ENCODE measurements around the gene NCKAP5.

The NCKAP5 gene

GRCh38 chr2:132795220-132795619 lies 773.0 kb downstream of the NCKAP5 start:
- DNase-seq (ENCODE audit: low read depth) = no peak
- H3K4me3 ChIP-seq (ENCODE audit: low read depth, low read length) = no peak overlapping the region
- TF ChIP-seq CTCF (IDR thresholded peaks at IDR 0.05; ENCODE audit: insufficient read depth, low read depth, low read length, missing control alignments) = no peak

- TF ChIP-seq CTCF (IDR thresholded peaks at IDR 0.05; ENCODE audit: insufficient read depth, low read depth, low read length, missing control alignments) = no peak
- H3K4me3 ChIP-seq (ENCODE audit: low read depth, low read length) = no peak overlapping the region
- no peak for DNase-seq (ENCODE audit: low read depth)
These were observed 774.7 kb downstream of the NCKAP5 start for GRCh38 chr2:132793532-132793931.

- H3K4me3 ChIP-seq (ENCODE audit: low read depth, low read length) = no peak overlapping the region
- no peak for DNase-seq (ENCODE audit: low read depth)
- no peak for TF ChIP-seq CTCF (IDR thresholded peaks at IDR 0.05; ENCODE audit: insufficient read depth, low read depth, low read length, missing control alignments)
These were observed 778.0 kb downstream of the NCKAP5 start for GRCh38 chr2:132790207-132790785.

- DNase-seq (ENCODE audit: low read depth) = no peak
- H3K4me3 ChIP-seq (ENCODE audit: low read depth, low read length) = no peak overlapping the region
- TF ChIP-seq CTCF (IDR thresholded peaks at IDR 0.05; ENCODE audit: insufficient read depth, low read depth, low read length, missing control alignments) = no peak
These were observed 779.2 kb downstream of the NCKAP5 start for GRCh38 chr2:132789066-132789465.

- no peak overlapping the region for H3K4me3 ChIP-seq (ENCODE audit: low read depth, low read length)
- no peak for DNase-seq (ENCODE audit: low read depth)
- TF ChIP-seq CTCF (IDR thresholded peaks at IDR 0.05; ENCODE audit: insufficient read depth, low read depth, low read length, missing control alignments) = no peak
These were observed 779.9 kb downstream of the NCKAP5 start for GRCh38 chr2:132788310-132788838.

- H3K4me3 ChIP-seq (ENCODE audit: low read depth, low read length) = no peak overlapping the region
- TF ChIP-seq CTCF (IDR thresholded peaks at IDR 0.05; ENCODE audit: insufficient read depth, low read depth, low read length, missing control alignments) = no peak
These were observed 784.4 kb downstream of the NCKAP5 start for GRCh38 chr2:132783883-132784282.

More at GRCh38 chr2:132783883-132784282, 784.4 kb downstream of the NCKAP5 start:
- DNase-seq (ENCODE audit: low read depth) = no peak

All from GM12865 (cell line).